Measurements from ENCODE around the gene GUCA1C. TPM values are rescaled to one million over a fixed set of nuclear protein-coding genes. Genes with fewer than 3 reads are reported as not detected.

Gene GUCA1C
- total and polyA plus RNA-seq, 2 of the 8 experiments (the other 6 are each of a cell fraction or from before 2014, with no cell fraction given) = not detected

- H3K9me3 ChIP-seq (ENCODE audit: insufficient read depth in 2 of 2, low read depth in 1 of 2, low read length in 1 of 2) = no peaks in the 10 kb centered on the region
- no peak overlapping the region for H2BK5ac ChIP-seq (ENCODE audit: low read depth, low read length)
- H3K9ac ChIP-seq (replicated peaks in 1 of 4; ENCODE audit: extremely low read depth in 1 of 4, low read depth in 3 of 4, low read length in 3 of 4) = no peak overlapping the region
- no peak overlapping the region for H2AK5ac ChIP-seq (ENCODE audit: low read depth, low read length)
- no peak for FAIRE-seq
- no peak overlapping the region for H2BK120ac ChIP-seq (replicated peaks; ENCODE audit: low read depth, low read length)
- no peak overlapping the region for H3K4me2 ChIP-seq (ENCODE audit: insufficient read depth in 1 of 2, low read depth in 2 of 2, low read length in 2 of 2)
- H3K27me3 ChIP-seq (replicated peaks in 1 of 4; ENCODE audit: control insufficient read depth in 3 of 4, extremely low read depth in 1 of 4, insufficient read depth in 3 of 4, low read length in 3 of 4) = no peaks in the 10 kb centered on the region
- CTCF ChIA-PET (ENCODE audit: partially characterized antibody) = interaction anchor here (0.9 to 1.3 kb wide), 4 partner anchors 15 to 122 kb away, joined by 3 to 6 read pairs (median 3); no protein-coding TSS in a partner anchor
- no peak overlapping the region for H2AFZ ChIP-seq (ENCODE audit: low read length)
- H3K18ac ChIP-seq (ENCODE audit: extremely low read depth, low read length) = no peak overlapping the region
- H3K4ac ChIP-seq (replicated peaks; ENCODE audit: insufficient read length, low read depth, low read length) = no peak overlapping the region
- no peak for DNase-seq (ENCODE audit: low read depth in 1 of 2, low spot score in 2 of 2)
- TF ChIP-seq POU5F1 (IDR thresholded peaks at IDR 0.05; ENCODE audit: low read depth, low read length) = no peak
- TF ChIP-seq CREB1 (IDR thresholded peaks at IDR 0.05) = no peak
- no peak for TF ChIP-seq TCF12 (IDR thresholded peaks at IDR 0.05; ENCODE audit: low read depth, low read length)
- no peak for TF ChIP-seq YY1 (IDR thresholded peaks at IDR 0.05; ENCODE audit: low read depth, low read length)
- TF ChIP-seq GTF2F1 (IDR thresholded peaks at IDR 0.05; ENCODE audit: borderline replicate concordance, low read depth, low read length) = no peak
- TF ChIP-seq CBX8 (IDR thresholded peaks at IDR 0.05; ENCODE audit: borderline replicate concordance, low read depth, low read length) = no peak
- no peak for TF ChIP-seq RAD21 (IDR thresholded peaks at IDR 0.05 in 1 of 2, conservative IDR thresholded peaks at IDR 0.05 in 1 of 2; ENCODE audit: low read depth in 2 of 2, low read length in 2 of 2)
- TF ChIP-seq SP4 (IDR thresholded peaks at IDR 0.05; ENCODE audit: low read length) = no peak
- no peak for TF ChIP-seq MAFK (IDR thresholded peaks at IDR 0.05; ENCODE audit: low read depth, low read length)
- TF ChIP-seq NRF1 (IDR thresholded peaks at IDR 0.05; ENCODE audit: low read depth, low read length) = no peak
- no peak for TF ChIP-seq SP1 (IDR thresholded peaks at IDR 0.05; ENCODE audit: low read depth, low read length)
- TF ChIP-seq HDAC6 (IDR thresholded peaks at IDR 0.05; ENCODE audit: low read depth, low read length) = no peak
- no peak for TF ChIP-seq JUN (IDR thresholded peaks at IDR 0.05; ENCODE audit: low read depth, low read length)
- no peaks in the 10 kb centered on the region; a peak in 1 of 7 replicates for H3K4me1 ChIP-seq (replicated peaks in 1 of 4; ENCODE audit: control insufficient read depth in 3 of 4, insufficient read depth in 4 of 4, low read length in 3 of 4)
- no peak overlapping the region for H2BK12ac ChIP-seq (ENCODE audit: low read depth, low read length)
- H4K8ac ChIP-seq (ENCODE audit: extremely low read depth, insufficient read depth, low read length) = no peak overlapping the region
- H3K4me3 ChIP-seq (ENCODE audit: extremely low read depth in 1 of 4, insufficient read depth in 2 of 4, low read depth in 3 of 4, low read length in 4 of 4) = no peak overlapping the region
- POLR2A ChIA-PET (ENCODE audit: partially characterized antibody) = no interaction called here
- H4K91ac ChIP-seq (replicated peaks; ENCODE audit: insufficient read length, low read length) = no peak overlapping the region
- no peaks in the 10 kb centered on the region for H3K23me2 ChIP-seq (ENCODE audit: low read depth, low read length)
- no peak overlapping the region for H3K14ac ChIP-seq (ENCODE audit: insufficient read length)
- H3K36me3 ChIP-seq (ENCODE audit: control insufficient read depth in 2 of 4, insufficient read depth in 4 of 4, low read length in 3 of 4) = no peaks in the 10 kb centered on the region
- no peaks in the 10 kb centered on the region for H3K79me2 ChIP-seq (ENCODE audit: control insufficient read depth in 1 of 2, insufficient read depth in 2 of 2, low read length in 2 of 2)
- H3K23ac ChIP-seq (ENCODE audit: insufficient read length) = no peak overlapping the region
- no peaks in the 10 kb centered on the region for H4K20me1 ChIP-seq (replicated peaks in 1 of 2; ENCODE audit: control insufficient read depth in 1 of 2, insufficient read depth in 2 of 2, low read length in 2 of 2)
- no peak overlapping the region for H4K5ac ChIP-seq (ENCODE audit: insufficient read length, low read depth, low read length)
- no peaks in the 10 kb centered on the region for H3K79me1 ChIP-seq (ENCODE audit: low read depth, low read length)
- no peak overlapping the region for H2BK15ac ChIP-seq (ENCODE audit: low read length)
- 92% methylated on average over 4 of the region's 4 CpGs; no CpG with 5 or more reads in 1 of the 2 experiments for WGBS, 2 experiments (ENCODE audit: extremely low coverage in 1 of 2, insufficient coverage in 1 of 2, insufficient read length in 1 of 2, insufficient replicate concordance in 2 of 2, low coverage in 1 of 2, low lambda C conversion rate in 2 of 2, missing lambda C conversion rate in 1 of 2)
- no peak overlapping the region for H3K56ac ChIP-seq (replicated peaks; ENCODE audit: insufficient read length, low read depth, low read length)
- no peak overlapping the region for H2BK20ac ChIP-seq (ENCODE audit: low read length)
- no peak overlapping the region for H3K27ac ChIP-seq (ENCODE audit: low read depth, low read length)
Observed at GRCh38 chr3:108940166-108940565, 13.5 kb downstream of the GUCA1C start.
